BLaER1 treated with 17β-estradiol and CSF1 and Interleukin-3, amounts not matched to agents 10 nM and 100 nM (cell line): ENCODE results near the gene C4A.
A peak's percentile ranks its signal among the peaks of the same experiment; 100 is the strongest.

Source experiments
- H3K27ac ChIP-seq, 11 experiments: shearing (Covaris generic); formaldehyde crosslinking; 2 replicates each; pipeline ENCODE4 v1.8.1; 2022
- H3K27me3 ChIP-seq, 11 experiments: shearing (Covaris generic); formaldehyde crosslinking; 2 replicates each; pipeline ENCODE4 v1.8.1; 2022
- H3K36me3 ChIP-seq, 11 experiments: shearing (Covaris generic); formaldehyde crosslinking; 2 replicates each; pipeline ENCODE4 v1.8.1; 2022
- H3K4me1 ChIP-seq, 10 experiments: shearing (Covaris generic); formaldehyde crosslinking; 2 replicates each; pipeline ENCODE4 v1.8.1; 2022
- H3K4me2 ChIP-seq, 11 experiments: shearing (Covaris generic); formaldehyde crosslinking; 2 replicates each; pipeline ENCODE4 v1.8.1; 2022
- H3K4me3 ChIP-seq, 10 experiments: shearing (Covaris generic); formaldehyde crosslinking; 2 replicates each; pipeline ENCODE4 v1.8.1; 2022
- H3K9ac ChIP-seq, 11 experiments: shearing (Covaris generic); formaldehyde crosslinking; 2 replicates each; pipeline ENCODE4 v1.8.1; 2022
- H3K9me3 ChIP-seq, 11 experiments: shearing (Covaris generic); formaldehyde crosslinking; replicated peaks in 1 of 11; 2 replicates each; pipeline ENCODE4 v1.8.1; 2022
- H4K20me1 ChIP-seq, 11 experiments: shearing (Covaris generic); formaldehyde crosslinking; 2 replicates each; pipeline ENCODE4 v1.8.1; 2022
- Cebpa-rat ChIP-seq, 11 experiments: shearing (Covaris generic); IDR thresholded peaks; 2 replicates each; pipeline ENCODE4 v1.8.1; 2022

Gene C4A

GRCh38 chr6:31966997-31967925 lies 14.6 kb upstream of the C4A start:
- H3K9me3 ChIP-seq, result no peaks in the 10 kb centered on the region
- H4K20me1 ChIP-seq, result peaks cover 0 to 17% (median 0%) of the 10 kb centered on the region in 11 experiments; a peak in 4 of 22 replicates
- peaks cover 79 to 89% (median 87%) of the 10 kb centered on the region in 11 experiments for H3K36me3 ChIP-seq
- H3K4me2 ChIP-seq, result no peak overlapping the region
- no peak overlapping the region for H3K9ac ChIP-seq
- TF ChIP-seq Cebpa-rat (IDR thresholded peaks at IDR 0.05), result 0 out of 22 replicates have a peak, but pooled peaks of 1 of the 11 experiments have one; percentile 20
- H3K4me1 ChIP-seq, result peaks cover 17 to 25% (median 21%) of the 10 kb centered on the region in 10 experiments
- no peaks in the 10 kb centered on the region for H3K27me3 ChIP-seq
- no peak overlapping the region for H3K4me3 ChIP-seq
- no peak overlapping the region for H3K27ac ChIP-seq

- Histone ChIP-seq H3K9ac (no peak overlapping the region), H3K27ac (no peak overlapping the region), H3K4me1 (peaks cover 19 to 29% (median 25%) of the 10 kb centered on the region in 10 experiments), H3K4me3 (no peak overlapping the region), H3K9me3 (no peaks in the 10 kb centered on the region), H3K4me2 (no peak overlapping the region), H3K27me3 (no peaks in the 10 kb centered on the region), H4K20me1 (peaks cover 0 to 17% (median 0%) of the 10 kb centered on the region in 11 experiments; a peak in 4 of 22 replicates), H3K36me3 (peaks cover 73 to 82% (median 80%) of the 10 kb centered on the region in 11 experiments)
- TF ChIP-seq Cebpa-rat (IDR thresholded peaks at IDR 0.05), result no peak
These were observed 13.9 kb upstream of the C4A start for GRCh38 chr6:31967926-31968320.

- no peaks in the 10 kb centered on the region for H3K27me3 ChIP-seq
- no peak for TF ChIP-seq Cebpa-rat (IDR thresholded peaks at IDR 0.05)
- no peak overlapping the region for H3K4me3 ChIP-seq
- H3K27ac ChIP-seq, result no peak overlapping the region
- H3K36me3 ChIP-seq, result peaks cover 69 to 78% (median 76%) of the 10 kb centered on the region in 11 experiments
- H3K9ac ChIP-seq, result no peak overlapping the region
- no peak overlapping the region for H3K4me2 ChIP-seq
- peaks cover 0 to 17% (median 0%) of the 10 kb centered on the region in 11 experiments; a peak in 4 of 22 replicates for H4K20me1 ChIP-seq
- H3K9me3 ChIP-seq, result no peaks in the 10 kb centered on the region
- peaks cover 23 to 33% (median 29%) of the 10 kb centered on the region in 10 experiments for H3K4me1 ChIP-seq
These were observed 13.5 kb upstream of the C4A start for GRCh38 chr6:31968326-31968725.

- no peaks in the 10 kb centered on the region for H3K9me3 ChIP-seq
- H3K27ac ChIP-seq, result peak overlapping the region in 1 of 11 experiments; percentile 44; a peak in 2 of 22 replicates
- H3K27me3 ChIP-seq, result no peaks in the 10 kb centered on the region
- peak overlapping the region in 4 of 11 experiments; percentile 12 to 98 (median 96); a peak in 5 of 22 replicates for H3K4me2 ChIP-seq
- TF ChIP-seq Cebpa-rat (IDR thresholded peaks at IDR 0.05), result no peak
- no peak overlapping the region for H3K4me3 ChIP-seq
- peak overlapping the region in 4 of 11 experiments; percentile 13 to 94 (median 38); a peak in 2 of 22 replicates for H3K9ac ChIP-seq
- peaks cover 0 to 17% (median 0%) of the 10 kb centered on the region in 11 experiments; a peak in 4 of 22 replicates for H4K20me1 ChIP-seq
- peaks cover 62 to 73% (median 69%) of the 10 kb centered on the region in 11 experiments for H3K36me3 ChIP-seq
- H3K4me1 ChIP-seq, result peaks cover 31 to 39% (median 35%) of the 10 kb centered on the region in 10 experiments
These were observed 12.8 kb upstream of the C4A start for GRCh38 chr6:31968791-31969711.

GRCh38 chr6:31969712-31970603 lies 11.9 kb upstream of the C4A start:
- H3K27ac ChIP-seq, result peak overlapping the region in 4 of 11 experiments; percentile 85 to 92 (median 92); a peak in 7 of 22 replicates
- peaks cover 0 to 17% (median 0%) of the 10 kb centered on the region in 11 experiments; a peak in 4 of 22 replicates for H4K20me1 ChIP-seq
- peaks cover 53 to 73% (median 61%) of the 10 kb centered on the region in 11 experiments for H3K36me3 ChIP-seq
- peak overlapping the region; percentile 76 to 99 (median 96); a peak in 21 of 22 replicates for H3K4me2 ChIP-seq
- no peak for TF ChIP-seq Cebpa-rat (IDR thresholded peaks at IDR 0.05)
- peaks cover 32 to 40% (median 35%) of the 10 kb centered on the region in 10 experiments for H3K4me1 ChIP-seq
- no peaks in the 10 kb centered on the region for H3K9me3 ChIP-seq
- peak overlapping the region; percentile 79 to 94 (median 88); a peak in 19 of 22 replicates for H3K9ac ChIP-seq
- H3K4me3 ChIP-seq, result peak overlapping the region in 9 of 10 experiments; percentile 70 to 90 (median 78); a peak in 14 of 20 replicates
- no peaks in the 10 kb centered on the region for H3K27me3 ChIP-seq

GRCh38 chr6:31970604-31971271 lies 11.1 kb upstream of the C4A start:
- Histone ChIP-seq H3K4me1 (peaks cover 32 to 40% (median 35%) of the 10 kb centered on the region in 10 experiments), H4K20me1 (peaks cover 0 to 17% (median 0%) of the 10 kb centered on the region in 11 experiments; a peak in 4 of 22 replicates), H3K4me2 (peak overlapping the region; percentile 76 to 99 (median 96)), H3K4me3 (peak overlapping the region; percentile 70 to 90 (median 78)), H3K27me3 (no peaks in the 10 kb centered on the region), H3K27ac (peak overlapping the region; percentile 79 to 96 (median 91); a peak in 21 of 22 replicates), H3K9me3 (peaks cover 0 to 7% (median 0%) of the 10 kb centered on the region in 11 experiments; a peak in 5 of 22 replicates), H3K9ac (peak overlapping the region; percentile 79 to 94 (median 88)), H3K36me3 (peaks cover 45 to 70% (median 53%) of the 10 kb centered on the region in 11 experiments)
- no peak for TF ChIP-seq Cebpa-rat (IDR thresholded peaks at IDR 0.05)
